HG03558 (cell line): ENCODE measurements around the gene ZNF714.
"Not testable (repeated sequence)": the region's sequence is repeated elsewhere in the genome, so short reads cannot be mapped to it uniquely, and the experiment has no call there.

Source experiments
- ATAC-seq: cut with Tn5 transposase; IDR thresholded peaks from one replicate; pipeline ENCODE4 v1.9.1; 2021; ENCODE audit warnings: moderate number of reproducible peaks; ENCODE audit not compliant: unreplicated experiment; ENCODE audit errors: extremely low read depth

The ZNF714 gene

DNA sequence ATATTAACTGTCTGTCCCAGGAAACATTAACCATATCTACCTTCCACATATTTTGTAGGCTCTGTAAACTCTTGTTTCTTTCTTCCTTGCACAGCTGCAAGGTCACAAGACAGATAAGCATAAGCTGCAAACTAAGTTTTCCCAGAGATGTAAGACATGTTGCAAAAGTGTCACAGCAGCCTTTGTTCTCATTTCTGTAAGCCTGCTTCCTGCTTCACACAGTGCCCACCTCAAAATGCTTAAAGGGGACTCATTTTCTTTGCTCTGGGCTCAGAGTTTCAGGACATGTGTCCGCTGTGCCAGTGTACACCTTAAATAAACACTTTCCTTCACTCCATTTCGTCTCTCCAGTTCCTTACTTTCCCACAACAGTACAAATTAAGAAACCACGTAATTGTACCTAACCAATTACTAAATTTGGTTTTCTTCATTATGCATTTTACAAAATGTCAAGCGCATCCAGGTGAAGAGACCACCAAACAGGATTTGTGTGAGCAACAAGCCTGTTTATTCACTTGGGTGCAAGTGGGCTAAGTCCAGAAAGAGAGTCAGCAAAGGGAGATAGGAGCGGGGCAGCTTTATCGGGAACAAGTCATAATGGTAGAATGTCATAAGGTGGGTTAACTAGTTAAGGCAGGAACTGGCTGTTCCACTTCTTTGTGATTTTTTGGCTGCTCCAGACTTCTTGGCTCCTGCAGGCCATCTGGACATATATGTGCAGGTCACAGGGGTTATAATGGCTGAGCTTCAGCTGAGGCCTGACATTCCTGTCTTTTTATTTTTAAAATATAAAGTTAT lies 47.1 kb downstream of the ZNF714 start:
- no peak for ATAC-seq

DNA sequence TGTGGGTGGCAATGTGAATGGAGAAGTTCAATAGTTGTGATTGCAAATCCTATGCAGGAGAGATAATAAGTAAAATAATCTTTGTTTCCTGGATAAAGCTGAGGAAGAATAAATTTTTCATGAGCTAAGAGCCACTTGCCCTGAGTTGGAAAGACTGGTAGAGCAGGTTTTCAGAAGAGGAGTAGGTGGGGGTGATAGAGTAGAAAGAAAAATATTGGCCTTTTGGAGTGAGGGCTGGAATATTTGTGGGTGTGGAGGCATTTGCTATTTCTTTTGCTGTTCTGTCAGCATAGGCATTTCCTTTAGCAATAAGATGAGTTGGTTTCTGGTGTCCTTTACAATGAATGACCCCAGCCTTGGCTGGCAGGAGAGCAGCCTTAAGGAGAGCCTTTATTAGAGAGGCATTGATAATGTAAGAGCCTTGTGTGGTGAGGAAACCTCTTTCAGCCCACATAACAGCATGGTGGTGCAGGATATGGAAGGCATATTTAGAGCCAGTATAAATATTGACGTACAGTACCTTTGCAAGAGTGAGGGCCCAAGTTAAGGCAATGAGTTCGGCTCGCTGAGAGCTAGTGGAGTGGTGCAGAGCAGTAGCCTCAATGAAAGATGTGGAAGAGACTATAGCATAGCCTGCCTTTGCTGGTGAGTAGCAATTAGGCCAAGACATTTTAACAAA lies 48.2 kb downstream of the ZNF714 start:
- no peak for ATAC-seq

DNA sequence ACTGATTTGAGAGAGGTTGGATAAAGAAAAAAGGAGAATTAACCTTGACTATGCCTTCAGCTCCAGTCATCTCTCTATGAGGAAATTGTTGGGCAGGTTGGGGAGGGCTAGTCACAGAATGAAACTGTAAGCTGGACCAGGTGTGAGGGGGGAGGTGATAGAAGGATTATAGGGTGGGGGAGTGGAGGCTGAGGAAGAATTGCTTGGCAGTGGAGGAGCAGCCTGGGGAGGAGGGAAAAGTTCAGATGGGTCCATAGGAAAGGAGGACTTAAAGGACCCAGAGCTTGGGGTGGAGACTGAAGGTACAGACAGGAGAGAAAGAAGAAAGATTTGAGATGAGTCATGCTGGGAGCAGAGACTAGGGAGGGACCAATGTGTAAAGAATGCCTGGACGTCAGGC lies 51.6 kb downstream of the ZNF714 start:
- no peak for ATAC-seq

DNA sequence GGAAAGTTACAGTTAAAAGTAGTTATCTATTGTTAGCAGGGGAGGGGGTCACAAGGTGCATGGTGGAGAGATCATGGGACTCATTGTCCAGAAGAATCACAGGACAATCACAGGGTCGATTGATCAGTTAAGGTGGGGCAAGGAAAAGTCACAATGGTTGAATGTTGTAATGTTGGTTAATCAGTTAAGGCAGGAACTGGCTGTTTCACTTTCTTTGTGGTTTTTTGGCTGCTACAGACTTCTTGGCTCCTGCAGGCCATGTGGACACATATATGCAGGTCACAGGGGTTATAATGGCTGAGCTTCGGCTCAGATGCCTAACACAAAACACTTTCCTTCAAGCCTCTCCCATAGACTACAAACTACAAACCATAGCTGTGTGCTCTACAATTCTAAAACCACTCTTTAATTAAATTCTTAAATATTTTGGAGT lies 52.9 kb downstream of the ZNF714 start:
- ATAC-seq, result no peak

DNA sequence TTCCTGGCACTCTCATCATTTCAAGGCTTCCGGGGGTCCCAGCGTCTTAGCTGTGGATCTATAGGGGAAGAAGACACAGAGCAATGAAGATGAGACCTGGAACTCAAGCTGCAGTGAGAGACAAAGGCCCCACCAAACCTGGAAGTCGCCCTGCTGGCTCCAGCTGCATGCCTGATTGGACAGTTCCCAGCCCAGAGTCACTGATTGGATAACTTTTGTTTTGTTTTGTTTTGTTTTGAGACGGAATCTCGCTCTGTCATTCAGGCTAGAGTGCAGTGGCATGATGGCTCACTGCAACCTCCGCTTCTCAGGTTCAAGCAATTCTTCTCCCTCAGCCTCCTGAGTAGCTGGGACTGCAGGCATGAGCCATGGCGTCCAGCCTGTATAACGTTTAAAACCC lies 53.4 kb downstream of the ZNF714 start:
- ATAC-seq, result no peak

DNA sequence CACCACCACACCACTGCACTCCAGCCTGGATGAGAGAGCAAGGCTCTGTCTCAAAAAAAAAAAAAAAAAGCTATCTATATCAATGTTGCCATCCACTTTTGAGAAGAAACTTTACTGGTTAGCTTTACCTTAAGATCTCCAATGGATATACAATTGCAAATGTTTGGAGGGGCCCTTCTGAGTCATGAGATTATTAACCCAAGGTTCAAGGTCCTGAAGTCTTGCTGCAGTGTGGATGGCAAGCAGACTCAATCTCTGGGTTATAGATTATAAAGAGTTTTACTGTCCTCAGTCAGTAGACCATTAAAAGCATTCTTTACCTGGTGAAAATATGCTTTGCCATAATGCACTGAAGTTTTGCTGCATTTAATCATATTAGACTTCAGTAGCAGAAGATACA lies 56.1 kb downstream of the ZNF714 start:
- no peak for ATAC-seq

DNA sequence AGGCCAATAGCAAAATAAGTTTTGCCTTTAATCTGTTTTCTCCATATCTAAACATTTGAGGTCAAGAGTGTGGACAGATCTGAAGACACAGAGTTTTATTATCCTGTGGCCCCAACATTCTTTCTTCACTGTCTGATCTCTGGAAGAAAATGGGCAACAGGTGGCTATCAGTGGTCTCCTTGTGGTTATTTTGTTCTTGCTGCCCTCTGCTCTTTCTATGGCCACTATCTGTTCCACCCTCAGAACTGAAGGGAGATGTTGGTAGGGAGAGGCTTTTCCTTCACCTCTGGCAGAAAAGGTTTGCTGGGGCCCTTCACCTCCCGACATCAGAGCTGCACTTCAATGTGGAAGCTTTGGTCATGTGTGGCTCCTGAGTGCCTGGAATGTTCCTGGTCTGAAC lies 59.0 kb downstream of the ZNF714 start:
- not testable (repeated sequence) for ATAC-seq

DNA sequence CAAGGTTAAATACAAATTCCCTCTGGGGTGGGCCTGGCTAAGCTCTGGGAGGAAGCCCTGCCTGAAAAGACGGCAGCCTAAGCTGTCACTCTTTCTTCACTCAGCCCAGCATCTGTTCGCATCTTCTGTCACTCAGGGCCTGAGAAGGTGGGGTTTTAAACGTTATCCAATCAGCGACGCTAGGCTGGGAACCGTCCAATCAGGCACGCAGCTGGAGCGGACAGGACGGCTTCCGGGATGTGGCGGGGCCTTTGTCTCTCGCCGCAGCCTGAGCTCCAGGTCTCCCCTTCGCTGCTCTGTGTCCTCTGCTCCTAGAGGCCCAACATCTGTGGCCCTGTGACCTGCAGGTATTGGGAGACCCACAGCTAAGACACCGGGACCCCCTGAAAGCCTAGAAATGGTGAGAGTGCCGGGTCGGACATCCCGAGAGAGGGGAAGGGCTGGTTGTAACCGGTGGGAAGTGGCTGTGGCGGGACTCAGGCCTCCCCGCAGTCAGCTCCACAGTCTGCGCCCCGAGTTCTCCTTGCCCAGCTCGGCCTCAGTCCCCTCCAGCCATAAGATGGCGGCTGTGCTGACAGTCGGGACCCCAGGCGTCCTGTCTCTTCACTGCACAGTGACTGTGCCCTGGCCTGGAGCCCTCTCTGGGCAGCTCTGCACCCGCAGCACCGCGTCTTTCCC lies 59.9 kb downstream of the ZNF714 start, which contains the start of gene ZNF431:
ZNF431 (plus strand) TSS at position 254 of the 678 bp plus-strand sequence; CDS start at position 398, 144 bp downstream.
- peak; percentile 93 for ATAC-seq

DNA sequence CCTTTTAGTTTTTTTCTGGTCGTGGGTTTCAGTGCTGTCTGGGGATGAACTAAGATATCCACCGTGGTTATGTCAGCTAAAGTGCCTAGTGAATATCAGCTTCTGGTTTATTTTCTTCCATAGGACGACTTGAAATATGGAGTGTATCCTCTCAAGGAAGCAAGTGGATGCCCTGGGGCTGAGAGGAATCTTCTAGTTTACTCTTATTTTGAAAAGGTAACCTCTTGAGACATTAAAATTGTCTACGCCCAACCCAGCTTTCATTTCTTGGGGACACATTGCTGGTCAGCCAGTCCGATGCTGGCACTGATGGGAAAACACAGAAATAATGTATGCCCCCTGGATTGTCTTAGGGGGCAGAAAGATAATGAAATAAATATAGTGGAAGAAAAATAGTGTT lies 61.4 kb downstream of the ZNF714 start:
- no peak for ATAC-seq

DNA sequence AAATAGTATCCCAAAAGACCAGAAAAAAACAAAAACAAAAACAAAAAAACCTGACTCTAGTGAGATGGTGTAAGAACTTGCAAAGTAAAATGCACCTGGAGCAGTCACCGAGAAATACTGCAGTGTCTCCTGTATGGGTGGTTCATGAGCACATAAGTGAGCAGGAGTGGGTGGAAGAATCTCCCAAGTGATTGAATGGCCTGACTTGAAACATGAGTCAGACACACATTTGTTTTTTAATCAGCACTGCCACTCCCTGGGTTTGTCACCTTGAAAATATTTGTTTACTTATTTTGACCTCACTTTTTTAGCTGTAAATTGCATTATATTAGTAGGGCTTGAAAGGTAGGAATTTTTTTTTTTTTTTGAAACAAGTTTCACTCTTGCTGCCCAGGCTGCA lies 61.9 kb downstream of the ZNF714 start:
- ATAC-seq, result no peak

DNA sequence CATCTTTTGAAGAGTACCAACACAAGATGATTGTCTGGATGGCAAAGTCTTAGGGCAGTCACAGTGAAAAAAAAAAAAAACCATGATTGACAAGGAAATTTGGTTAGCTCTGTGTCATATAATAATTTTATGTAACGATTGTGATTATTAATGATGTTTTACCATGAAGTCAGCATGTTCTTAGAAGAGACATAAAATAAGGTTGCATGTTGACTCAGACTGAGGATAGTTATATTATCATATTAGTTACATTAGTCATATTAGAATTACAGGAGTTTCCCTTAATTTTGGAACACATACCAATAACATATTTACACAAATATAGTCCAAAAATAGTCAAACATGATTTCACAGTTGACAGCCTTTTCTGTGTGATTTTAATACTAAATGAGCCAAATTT lies 65.5 kb downstream of the ZNF714 start:
- ATAC-seq, result no peak

DNA sequence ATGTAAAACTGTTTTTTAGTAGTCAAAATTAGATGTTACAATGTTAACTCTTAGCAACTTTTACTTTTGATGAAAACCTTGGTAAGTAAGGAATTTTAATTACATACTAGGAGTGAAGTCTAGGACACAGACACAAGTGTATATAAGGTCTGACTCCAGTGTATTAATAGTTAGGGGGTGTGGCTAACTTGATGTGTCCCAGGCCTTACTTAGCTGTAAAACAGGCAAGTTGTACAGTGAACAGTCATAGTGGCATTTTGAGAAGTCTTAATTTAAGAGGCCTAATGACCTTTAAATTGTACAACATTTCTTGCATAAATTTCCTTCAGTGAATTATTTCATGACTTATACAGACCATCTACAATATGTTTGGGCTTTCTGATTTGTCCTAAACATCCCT lies 66.7 kb downstream of the ZNF714 start:
- ATAC-seq, result no peak

DNA sequence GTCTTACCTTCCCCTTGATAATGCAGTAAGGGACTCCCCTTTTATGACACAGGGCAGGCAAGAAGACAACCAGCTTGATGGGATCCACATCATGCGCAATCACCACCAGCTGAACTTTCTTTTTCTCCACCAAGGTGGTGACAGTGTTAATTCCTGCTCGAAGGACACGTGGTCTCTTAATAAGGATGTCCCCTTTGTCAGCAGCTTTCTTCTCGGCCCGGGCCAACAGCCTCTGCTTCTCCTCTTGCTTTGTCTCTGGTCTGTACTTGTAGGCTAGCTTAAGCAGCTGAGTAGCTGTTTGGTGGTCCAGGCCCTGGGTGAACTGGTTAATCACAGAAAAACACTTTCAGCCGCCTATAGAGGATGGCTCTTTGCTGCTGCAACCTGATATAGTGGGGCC lies 67.9 kb downstream of the ZNF714 start:
- ATAC-seq, result no peak

DNA sequence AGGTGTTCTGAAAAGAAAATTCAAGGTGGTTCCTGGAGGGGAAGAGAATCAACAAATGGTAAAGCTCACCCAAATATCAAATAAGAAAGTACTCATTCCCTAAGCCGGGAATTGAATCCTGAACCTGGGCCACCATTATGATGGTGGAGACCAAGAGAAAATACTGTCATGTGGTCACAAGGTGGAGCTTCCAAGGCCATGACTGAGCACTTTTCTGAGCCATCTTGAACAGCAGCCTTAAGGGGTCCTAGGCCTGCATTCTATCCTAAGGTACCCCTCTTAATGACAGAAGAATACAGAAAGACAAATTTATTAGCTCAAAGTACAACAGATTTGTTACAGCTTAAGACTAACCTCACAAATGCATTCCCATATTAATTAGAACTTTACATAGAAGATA lies 69.5 kb downstream of the ZNF714 start:
- ATAC-seq, result no peak

DNA sequence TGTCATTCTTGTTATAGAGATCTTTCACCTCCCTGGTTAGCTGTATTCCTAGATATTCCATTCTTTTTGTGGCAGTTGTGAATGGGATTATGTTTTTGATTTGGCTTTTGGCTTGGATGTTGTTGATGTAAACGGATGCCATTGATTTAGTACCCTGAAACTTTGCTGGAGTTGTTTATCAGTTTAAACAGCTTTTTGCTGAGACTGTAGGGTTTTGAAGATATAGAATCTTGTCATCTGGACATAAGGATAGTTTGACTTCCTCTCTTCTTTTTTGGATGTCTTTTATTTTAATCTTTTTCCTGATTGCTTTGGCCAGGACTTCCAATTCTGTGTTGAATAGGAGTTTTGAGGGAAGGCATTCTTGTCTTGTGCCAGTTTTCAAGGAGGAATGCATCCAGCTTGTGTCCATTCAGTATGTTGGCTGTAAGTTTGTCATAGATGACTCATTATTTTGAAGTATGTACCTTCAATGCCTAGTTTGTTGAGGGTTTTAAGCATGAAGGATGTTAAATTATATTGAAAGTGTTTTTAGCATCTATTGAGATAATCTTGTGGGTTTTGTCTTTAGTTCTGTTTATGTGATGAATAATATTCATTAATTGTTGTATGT lies 76.6 kb downstream of the ZNF714 start:
- no peak for ATAC-seq

DNA sequence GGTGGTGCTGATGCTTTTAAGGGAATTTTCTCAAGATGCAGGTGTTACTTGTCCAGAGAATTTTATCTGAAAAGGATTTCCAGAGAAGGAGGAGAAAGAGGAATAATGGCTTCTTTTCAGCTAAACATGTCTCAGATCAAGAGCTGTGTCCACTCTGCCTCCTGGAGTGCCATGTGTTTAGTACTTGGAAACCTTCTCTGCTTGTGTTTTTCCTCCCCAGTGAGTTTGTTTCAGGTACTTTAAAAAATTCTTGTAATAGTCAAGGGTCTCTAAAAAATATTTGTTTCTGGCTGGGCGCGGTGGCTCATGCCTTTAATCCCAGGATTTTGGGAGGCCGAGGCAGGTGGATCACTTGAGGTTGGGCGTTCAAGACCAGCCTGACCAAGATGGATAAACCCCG lies 82.5 kb downstream of the ZNF714 start:
- no peak for ATAC-seq

DNA sequence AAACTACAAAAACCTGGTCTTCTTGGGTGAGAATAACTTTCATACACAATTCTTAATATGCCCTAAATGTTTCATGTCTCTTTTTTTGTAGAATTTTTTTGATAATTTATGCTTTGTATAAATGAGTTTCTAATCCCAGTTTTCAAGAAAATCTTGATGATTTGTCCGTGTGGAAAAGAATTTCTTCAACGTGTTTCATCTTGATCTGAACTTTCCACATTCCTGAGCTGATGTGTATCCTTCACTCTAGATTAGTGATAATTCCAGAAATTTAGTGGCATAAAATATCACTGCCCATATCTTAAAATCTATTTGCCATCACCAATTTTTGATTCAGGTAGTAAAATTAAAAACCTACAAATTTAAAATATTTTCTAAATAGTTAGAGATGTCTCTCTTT lies 84.4 kb downstream of the ZNF714 start:
- ATAC-seq, result no peak
